Smooth muscle cell (in vitro differentiated cells): ENCODE measurements around the gene RGS12. TPM values are rescaled to one million over a fixed set of nuclear protein-coding genes. Genes with fewer than 3 reads are reported as not detected.

Experiments
- DNase-seq: peaks from one replicate; lab custom pipeline; 2025; ENCODE audit not compliant: unreplicated experiment; lab: John Stamatoyannopoulos, UW
- H2AFZ ChIP-seq: fragments of 200-600 bp; sonication (generic); 2 replicates; pipeline ENCODE4 v1.6.0; 2016; ENCODE audit warnings: antibody characterized with exemption, low read depth, mild to moderate bottlenecking
- H3F3A ChIP-seq: fragments of 200-600 bp; sonication (generic); 2 replicates; pipeline ENCODE4 v1.6.0; 2017; ENCODE audit warnings: antibody characterized with exemption, low read depth
- H3K27ac ChIP-seq: fragments of 200-600 bp; sonication (generic); 2 replicates; pipeline ENCODE4 v1.5.1; 2016; ENCODE audit warnings: low read depth, mild to moderate bottlenecking
- H3K27me3 ChIP-seq: fragments of 200-600 bp; sonication (generic); 2 replicates; pipeline ENCODE4 v1.6.1; 2016; ENCODE audit warnings: low read depth, mild to moderate bottlenecking
- H3K36me3 ChIP-seq: fragments of 200-600 bp; sonication (generic); 2 replicates; pipeline ENCODE4 v1.5.1; 2016; ENCODE audit warnings: low read depth
- H3K4me1 ChIP-seq: fragments of 200-600 bp; sonication (generic); 2 replicates; pipeline ENCODE4 v1.5.1; 2016; ENCODE audit warnings: low read depth
- H3K4me2 ChIP-seq: fragments of 200-600 bp; sonication (generic); 2 replicates; pipeline ENCODE4 v1.6.0; 2016; ENCODE audit warnings: mild to moderate bottlenecking
- H3K4me3 ChIP-seq: fragments of 200-600 bp; sonication (generic); 2 replicates; pipeline ENCODE4 v1.5.1; 2016; ENCODE audit warnings: mild to moderate bottlenecking
- H3K79me2 ChIP-seq: fragments of 200-600 bp; sonication (generic); 2 replicates; pipeline ENCODE4 v1.6.0; 2016; ENCODE audit warnings: low read depth, mild to moderate bottlenecking
- H3K9ac ChIP-seq: fragments of 200-600 bp; sonication (generic); 2 replicates; pipeline ENCODE4 v1.6.0; 2016; ENCODE audit warnings: low read depth
- H3K9me3 ChIP-seq: fragments of 200-600 bp; sonication (generic); replicated peaks from 2 replicates; pipeline ENCODE4 v1.5.1; 2016; ENCODE audit warnings: low read depth
- H4K20me1 ChIP-seq: fragments of 200-600 bp; sonication (generic); 2 replicates; pipeline ENCODE4 v1.6.0; 2016; ENCODE audit warnings: low read depth
- CTCF ChIP-seq: fragments of 200-600 bp; sonication (generic); IDR thresholded peaks from 2 replicates; pipeline ENCODE4 v1.5.1; 2017; ENCODE audit warnings: borderline replicate concordance, mild to moderate bottlenecking, antibody characterized with exemption; ENCODE audit not compliant: insufficient read depth, poor library complexity, severe bottlenecking
- WGBS: methylation state at CpG from one replicate; pipeline ENCODE4 v1.1.7; 2016; ENCODE audit warnings: low lambda C conversion rate; 5-methylcytosine and 5-hydroxymethylcytosine counted together
- polyA plus RNA-seq: library from polyadenylated mRNA; unstranded; fragments of >200 nt; fragmentation: Nextera tagmentation; extraction: Ambion mirVana; gene quantifications from 2 replicates; pipeline ENCODE4 v1.2.1, GENCODE V29; 2016
- total RNA-seq: library from RNA; depleted of rRNA; stranded (reverse); fragments of >200 nt; gene quantifications from 2 replicates; pipeline ENCODE4 v1.2.3, GENCODE V29; 2014

The RGS12 gene
- total and polyA plus RNA-seq, 2 experiments from 2014 or later = 20.5 to 28.5 TPM

- TF ChIP-seq CTCF = no peak
- Histone ChIP-seq H3K9ac (no peak overlapping the region), H3K79me2 (peaks cover 46% of the 10 kb centered on the region), H3K27me3 (no peaks in the 10 kb centered on the region), H3K36me3 (no peaks in the 10 kb centered on the region), H3F3A (no peaks in the 10 kb centered on the region), H4K20me1 (peaks cover 100% of the 10 kb centered on the region), H3K9me3 (no peaks in the 10 kb centered on the region), H3K4me1 (peaks cover 15% of the 10 kb centered on the region), H2AFZ (no peak overlapping the region), H3K4me3 (no peak overlapping the region), H3K4me2 (no peak overlapping the region), H3K27ac (no peak overlapping the region)
- no peak for DNase-seq
- WGBS = 90% methylated on average over 15 of the region's 17 CpGs
Measured at GRCh38 chr4:3302173-3302785, 9.5 kb downstream of the RGS12 start.

GRCh38 chr4:3302786-3303564, 10.2 kb downstream of the RGS12 start:
- no peak overlapping the region for H2AFZ ChIP-seq
- H3K4me3 ChIP-seq = no peak overlapping the region
- no peaks in the 10 kb centered on the region for H3F3A ChIP-seq
- 96% methylated on average over 15 of the region's 16 CpGs for WGBS
- peaks cover 15% of the 10 kb centered on the region for H3K4me1 ChIP-seq
- peaks cover 47% of the 10 kb centered on the region for H3K79me2 ChIP-seq
- H4K20me1 ChIP-seq = peaks cover 100% of the 10 kb centered on the region
- no peaks in the 10 kb centered on the region for H3K27me3 ChIP-seq
- no peak overlapping the region for H3K4me2 ChIP-seq
- no peaks in the 10 kb centered on the region for H3K9me3 ChIP-seq
- no peak for DNase-seq
- H3K9ac ChIP-seq = no peak overlapping the region
- no peaks in the 10 kb centered on the region for H3K36me3 ChIP-seq
- H3K27ac ChIP-seq = no peak overlapping the region
- TF ChIP-seq CTCF = no peak

DNA sequence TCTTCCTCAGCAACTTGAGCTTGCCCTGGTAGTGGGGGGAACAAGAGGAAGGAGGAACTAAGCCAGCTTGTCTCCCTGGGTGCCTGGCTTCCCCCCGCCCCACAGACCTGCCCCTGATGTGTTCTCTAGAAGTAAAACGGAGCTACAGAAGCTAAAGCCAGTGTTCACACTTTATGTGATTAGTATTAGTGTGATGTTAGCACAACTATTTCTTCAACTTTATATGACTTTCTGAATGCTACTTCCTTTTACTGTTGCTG, 10.7 kb downstream of the RGS12 start:
- H3K4me2 ChIP-seq = no peak overlapping the region
- H3K27me3 ChIP-seq = no peaks in the 10 kb centered on the region
- H3K9ac ChIP-seq = no peak overlapping the region
- H2AFZ ChIP-seq = no peak overlapping the region
- 93% methylated on average over 2 of the region's 2 CpGs for WGBS
- no peak for TF ChIP-seq CTCF
- no peaks in the 10 kb centered on the region for H3K36me3 ChIP-seq
- no peak overlapping the region for H3K4me3 ChIP-seq
- no peaks in the 10 kb centered on the region for H3F3A ChIP-seq
- H3K4me1 ChIP-seq = peaks cover 15% of the 10 kb centered on the region
- H4K20me1 ChIP-seq = peaks cover 100% of the 10 kb centered on the region
- no peaks in the 10 kb centered on the region for H3K9me3 ChIP-seq
- no peak for DNase-seq
- peaks cover 42% of the 10 kb centered on the region for H3K79me2 ChIP-seq
- no peak overlapping the region for H3K27ac ChIP-seq
